Stimulated activated CD4-positive, alpha-beta T cell treated with anti-CD3 and anti-CD28 coated beads, Interleukin-4, amount 100 ng/mL, for 24 hours (primary cell): ENCODE measurements around the gene C12orf75.
"Not testable (repeated sequence)": the region's sequence is repeated elsewhere in the genome, so short reads cannot be mapped to it uniquely, and the experiment has no call there.

ENCODE experiments used
- DNase-seq: peaks from one replicate; pipeline ENCODE4 v3.0.0-alpha.2; 2020

C12orf75 gene

DNA sequence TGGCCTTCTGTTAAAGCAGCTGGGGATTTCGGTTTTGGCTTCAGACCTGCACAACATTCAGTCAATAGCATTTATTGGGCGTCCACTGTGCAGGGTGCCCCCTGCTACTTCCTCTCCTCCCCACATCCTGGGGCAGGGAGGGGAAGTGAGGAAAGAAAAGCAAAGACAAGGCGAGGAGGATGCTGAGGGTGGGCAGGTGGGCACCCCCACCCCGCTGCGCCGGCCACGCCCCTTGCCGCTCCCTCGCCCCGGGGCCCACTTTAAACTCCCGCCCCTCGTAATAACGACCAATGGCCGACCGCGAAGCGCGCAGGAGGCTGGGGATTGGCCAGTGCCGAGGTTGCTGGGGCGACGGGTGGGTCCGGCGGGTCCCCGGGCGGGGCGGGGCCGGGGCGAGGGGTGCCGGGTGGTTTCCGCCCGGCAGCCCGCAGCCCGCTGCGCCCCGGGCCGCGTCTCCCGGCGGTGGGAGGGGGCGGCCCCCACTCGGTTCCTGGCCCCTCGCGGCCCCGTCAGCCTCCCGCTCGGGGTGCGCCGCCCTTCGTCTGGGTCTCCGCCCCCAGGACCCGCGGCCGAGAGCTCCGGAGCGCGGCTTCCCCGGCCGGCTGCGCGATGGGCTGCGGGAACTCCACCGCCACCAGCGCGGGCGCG is at the start of gene C12orf75:
C12orf75 (plus strand) TSS at position 409 of the 648 bp plus-strand sequence; CDS start at position 610, 201 bp downstream.
- DNase-seq: peak; percentile 84

- no peak for DNase-seq
These were observed 49.4 kb upstream of the C12orf75 start for GRCh38 chr12:105280966-105281693.

- no peak for DNase-seq
These were observed 48.8 kb upstream of the C12orf75 start for GRCh38 chr12:105281694-105282049.

DNA sequence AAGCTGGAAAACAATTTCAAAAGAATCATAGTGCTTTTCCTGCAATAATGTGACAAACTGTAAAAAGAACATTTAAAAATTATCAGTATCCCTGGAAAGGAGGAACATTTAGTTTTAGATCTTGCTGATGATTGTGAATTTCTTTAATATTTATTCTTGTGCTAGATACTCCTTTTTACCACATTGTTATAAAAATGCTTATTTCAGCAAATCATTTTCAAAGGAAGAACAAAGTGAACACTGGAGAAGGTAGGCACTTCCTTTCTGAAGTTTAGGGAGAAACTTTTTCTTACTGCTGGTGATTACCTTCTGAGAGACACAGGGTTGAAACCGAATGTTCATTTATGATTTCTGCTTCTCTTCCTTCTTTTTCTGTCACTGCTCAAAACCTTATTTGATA is 45.1 kb upstream of the C12orf75 start:
- DNase-seq: no peak

DNA sequence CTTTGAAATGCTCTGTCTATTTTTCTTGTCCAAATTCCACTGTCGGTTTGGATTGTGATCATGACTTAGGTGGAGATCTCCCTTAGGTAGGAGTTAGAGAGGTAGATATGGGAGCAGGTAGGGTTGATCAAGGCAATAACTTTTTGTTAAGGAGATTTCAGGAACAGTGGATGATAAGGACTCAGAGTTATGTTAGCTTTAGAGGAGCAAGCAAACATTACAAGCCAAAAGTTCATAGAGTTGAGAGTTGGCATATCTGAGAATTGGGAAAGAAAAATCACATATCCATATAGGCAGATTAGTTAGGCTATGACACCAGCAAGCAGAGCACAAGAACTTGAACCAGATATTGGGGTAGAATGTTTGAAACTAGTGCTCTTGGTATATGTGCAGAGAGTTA is 43.1 kb upstream of the C12orf75 start:
- DNase-seq: no peak

DNA sequence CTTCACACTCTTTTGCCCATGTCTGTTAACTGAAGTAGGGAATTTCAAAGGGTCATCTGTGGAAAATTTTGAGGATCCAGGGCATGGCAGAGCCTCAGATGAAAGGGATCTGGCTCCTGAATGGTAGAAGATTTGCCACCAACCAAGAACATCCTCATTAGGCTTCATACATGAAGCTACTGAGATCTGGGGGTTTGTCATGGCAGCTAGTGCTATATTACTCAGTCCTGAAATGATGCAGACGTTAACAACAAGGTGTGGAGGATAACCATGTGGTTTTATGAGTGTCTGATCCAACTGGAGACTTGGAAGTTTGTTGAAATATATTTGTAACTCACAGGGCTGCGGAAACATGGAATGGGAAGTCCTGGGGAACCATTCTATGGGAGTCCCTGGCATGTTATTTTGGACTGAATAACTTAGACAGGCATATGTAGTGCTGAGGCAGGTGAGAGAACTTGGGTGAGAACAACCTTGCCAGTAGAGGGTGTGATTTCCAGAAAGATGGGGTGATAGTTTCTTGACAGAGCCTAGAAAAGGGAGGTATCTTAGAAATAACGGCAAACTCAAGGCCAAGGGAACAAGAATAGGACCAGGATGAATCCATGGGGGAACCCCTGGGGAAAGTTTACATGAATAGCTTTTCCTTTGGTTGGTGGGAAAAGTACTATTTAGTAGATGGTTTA is 42.0 kb upstream of the C12orf75 start:
- no peak for DNase-seq

- DNase-seq: no peak
These were observed 41.2 kb upstream of the C12orf75 start for GRCh38 chr12:105289114-105289904.

DNA sequence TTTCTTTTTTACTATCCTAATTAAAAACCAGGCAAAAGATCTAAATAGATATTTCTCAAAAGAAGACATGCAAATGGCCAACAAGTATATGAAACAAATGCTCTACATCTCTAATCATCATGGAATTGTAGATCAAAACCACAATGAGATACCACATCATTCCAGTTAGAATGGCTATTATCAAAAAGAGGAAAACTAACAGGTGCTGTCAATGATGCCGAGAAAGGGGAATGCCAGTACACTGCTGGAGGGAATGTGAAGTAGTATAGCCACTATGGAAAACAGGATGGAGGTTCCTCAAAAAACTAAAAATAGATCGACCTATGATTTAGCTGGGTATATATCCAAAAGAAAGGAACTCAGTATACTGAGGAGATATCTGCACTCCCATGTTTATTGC is 39.0 kb upstream of the C12orf75 start:
- no peak for DNase-seq

GRCh38 chr12:105292705-105293104 is 37.8 kb upstream of the C12orf75 start:
- DNase-seq: no peak

GRCh38 chr12:105293187-105293586 is 37.3 kb upstream of the C12orf75 start:
- DNase-seq: no peak

DNA sequence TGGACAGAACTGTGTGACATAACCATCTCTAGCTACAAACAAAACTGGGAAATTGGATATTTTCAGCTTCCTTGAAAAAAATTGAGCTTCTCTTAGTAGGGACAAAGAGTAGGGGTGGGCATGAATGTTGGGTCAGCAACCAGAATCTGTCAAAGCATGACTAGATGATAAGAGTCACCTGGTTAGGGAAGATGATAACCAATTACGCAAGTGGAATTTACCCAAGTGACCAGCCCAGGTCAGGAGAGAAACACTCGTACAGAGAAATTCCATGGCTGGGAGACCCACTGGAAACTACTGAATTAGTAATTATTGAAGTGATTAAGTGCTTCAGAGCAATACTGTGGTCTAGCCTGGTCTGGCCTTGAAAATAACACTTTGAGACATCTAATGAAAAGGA is 36.3 kb upstream of the C12orf75 start:
- DNase-seq: no peak

GRCh38 chr12:105294886-105295479 is 35.5 kb upstream of the C12orf75 start:
- no peak for DNase-seq

DNA sequence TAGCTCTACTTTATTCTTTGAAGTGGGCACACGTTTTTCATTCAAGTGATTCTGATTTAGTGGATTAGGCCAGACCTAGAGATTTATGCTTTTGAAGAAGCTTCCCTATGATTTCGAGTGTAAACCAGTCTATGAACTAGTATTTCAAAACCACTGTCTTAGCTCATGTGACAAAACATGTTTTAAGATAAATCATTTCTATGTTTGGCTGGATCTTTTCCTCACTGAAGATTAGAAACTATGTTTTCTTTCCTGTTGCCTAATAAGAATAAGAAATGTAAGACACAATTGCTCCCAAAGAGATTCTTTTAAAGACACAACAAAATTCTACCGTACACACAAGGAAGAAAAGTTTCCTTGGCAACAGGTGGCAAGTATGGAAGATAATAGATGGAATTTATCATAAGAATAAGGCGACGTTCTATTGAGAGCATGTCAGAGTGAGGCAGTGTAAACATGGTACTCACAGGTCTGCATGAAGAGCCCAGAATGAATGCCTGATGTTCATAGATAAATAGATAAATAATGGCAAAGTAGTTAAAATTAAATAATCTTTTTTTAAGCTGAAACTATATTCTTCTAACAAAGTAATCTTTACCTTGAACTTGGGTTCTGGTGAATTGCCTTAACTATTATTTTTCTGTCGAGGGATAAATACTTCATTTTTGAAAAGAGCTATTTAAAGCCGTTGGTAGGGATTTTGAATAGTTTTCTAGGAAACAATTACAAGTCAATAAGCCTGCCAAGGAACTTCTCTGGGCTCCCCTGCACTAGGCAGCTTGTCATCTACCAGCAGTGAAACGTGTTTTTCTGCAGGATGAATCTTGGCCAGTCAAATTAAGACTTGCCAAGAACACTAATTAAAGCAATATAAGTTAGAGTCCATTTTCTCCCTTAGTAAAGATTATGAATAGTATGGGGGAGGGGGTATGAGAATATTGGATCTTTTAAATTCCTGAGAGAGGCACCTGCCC is 34.1 kb upstream of the C12orf75 start:
- DNase-seq: no peak

DNA sequence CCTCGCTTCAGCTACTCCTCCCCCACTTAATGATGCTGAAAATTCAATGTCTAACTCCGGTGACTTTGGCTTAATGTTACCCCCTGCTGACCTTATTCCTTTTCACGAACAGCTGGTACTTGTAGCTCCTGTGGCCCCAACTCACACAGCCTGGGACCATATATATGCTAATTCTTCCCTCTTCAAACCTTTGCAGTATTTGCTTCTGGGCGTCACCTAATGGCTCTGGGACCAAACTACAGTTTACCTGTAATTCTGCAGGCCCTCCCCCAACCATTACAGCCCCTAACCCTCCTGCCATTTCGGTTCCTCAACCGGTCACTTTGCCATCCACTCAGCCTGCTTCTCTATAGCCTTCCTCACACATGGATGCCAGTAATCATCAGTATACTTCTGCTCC is 29.6 kb upstream of the C12orf75 start:
- no peak for DNase-seq

- no peak for DNase-seq
These were observed 28.8 kb upstream of the C12orf75 start for GRCh38 chr12:105301696-105302095.

- DNase-seq: not testable (repeated sequence)
These were observed 27.5 kb upstream of the C12orf75 start for GRCh38 chr12:105302986-105303385.

DNA sequence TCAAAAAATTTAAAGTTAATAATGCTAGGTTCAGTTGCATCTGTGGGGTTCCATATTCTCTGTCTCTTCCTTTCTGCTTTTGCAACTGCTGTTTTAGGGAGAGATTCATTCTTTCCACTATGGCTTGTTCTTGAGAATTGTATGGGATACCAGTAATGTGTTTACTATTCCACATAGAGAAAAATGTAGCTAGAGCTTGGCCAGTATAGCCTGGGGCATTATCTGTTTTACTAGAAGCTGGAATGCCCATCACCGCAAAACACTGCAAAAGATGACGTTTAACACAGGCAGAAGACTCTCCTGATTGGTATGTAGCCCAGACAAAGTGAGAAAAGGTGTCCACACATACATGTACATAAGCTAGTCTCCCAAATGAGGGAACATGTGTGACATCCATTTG is 25.9 kb upstream of the C12orf75 start:
- not testable (repeated sequence) for DNase-seq

GRCh38 chr12:105307601-105308314 is 22.7 kb upstream of the C12orf75 start:
- DNase-seq: not testable (repeated sequence)

- DNase-seq: not testable (repeated sequence)
These were observed 21.7 kb upstream of the C12orf75 start for GRCh38 chr12:105308839-105309238.

DNA sequence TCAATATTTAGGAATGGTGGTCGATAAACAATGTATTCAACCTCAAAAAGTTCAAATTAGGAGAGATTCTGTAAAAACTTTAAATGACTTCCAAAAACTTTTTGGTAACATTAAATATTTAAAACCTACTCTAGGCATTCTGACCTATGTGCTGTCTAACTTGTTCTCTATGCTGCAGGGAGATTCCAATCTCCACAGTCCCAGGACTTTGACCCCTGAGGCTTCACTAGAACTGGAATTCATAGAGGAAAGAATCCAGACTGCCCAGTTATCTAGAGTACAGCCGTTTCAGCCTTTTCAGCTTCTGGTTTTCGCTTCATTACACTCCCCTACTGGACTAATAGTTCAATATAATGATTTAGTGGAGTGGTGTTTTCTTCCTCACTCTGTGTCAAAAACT is 21.1 kb upstream of the C12orf75 start:
- not testable (repeated sequence) for DNase-seq
